Retinal pigment epithelial cell (primary cell): ENCODE measurements around the gene TRIM23.

Experiments
- DNase-seq: peaks from one replicate; pipeline ENCODE4 v3.0.0-alpha.2; 2010; ENCODE audit warnings: low read depth
- H3K4me3 ChIP-seq: 2 replicates; pipeline ENCODE4 v1.5.1; 2011; ENCODE audit warnings: mild to moderate bottlenecking, low read length, control low read depth, moderate library complexity
- TF ChIP-seq, protein P1 (sequence below): conservative IDR thresholded peaks from 2 replicates; pipeline ENCODE4 v1.5.1; 2011; ENCODE audit warnings: low read depth, low read length, control low read depth, inconsistent platforms

Gene TRIM23

DNA sequence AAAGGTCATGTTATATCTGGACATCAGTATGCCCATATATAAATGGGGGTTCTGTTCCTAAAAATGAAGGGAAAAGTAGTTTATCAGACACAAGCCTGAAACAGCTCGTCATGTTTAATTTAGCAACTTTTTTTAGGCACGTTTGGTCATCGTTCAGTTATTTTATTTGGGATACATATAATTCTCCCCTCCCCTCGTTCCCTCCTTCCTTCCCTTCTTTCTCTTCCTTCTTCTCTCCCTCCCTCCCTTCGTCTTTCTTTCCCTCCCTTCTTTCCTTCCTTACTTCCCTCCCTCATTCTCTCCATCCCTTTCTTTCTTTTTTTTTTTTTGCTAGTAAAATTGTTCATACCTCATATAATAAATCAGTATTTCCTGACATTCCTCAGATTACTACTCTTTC, 57.6 kb downstream of the TRIM23 start:
- TF ChIP-seq, protein P1, sequence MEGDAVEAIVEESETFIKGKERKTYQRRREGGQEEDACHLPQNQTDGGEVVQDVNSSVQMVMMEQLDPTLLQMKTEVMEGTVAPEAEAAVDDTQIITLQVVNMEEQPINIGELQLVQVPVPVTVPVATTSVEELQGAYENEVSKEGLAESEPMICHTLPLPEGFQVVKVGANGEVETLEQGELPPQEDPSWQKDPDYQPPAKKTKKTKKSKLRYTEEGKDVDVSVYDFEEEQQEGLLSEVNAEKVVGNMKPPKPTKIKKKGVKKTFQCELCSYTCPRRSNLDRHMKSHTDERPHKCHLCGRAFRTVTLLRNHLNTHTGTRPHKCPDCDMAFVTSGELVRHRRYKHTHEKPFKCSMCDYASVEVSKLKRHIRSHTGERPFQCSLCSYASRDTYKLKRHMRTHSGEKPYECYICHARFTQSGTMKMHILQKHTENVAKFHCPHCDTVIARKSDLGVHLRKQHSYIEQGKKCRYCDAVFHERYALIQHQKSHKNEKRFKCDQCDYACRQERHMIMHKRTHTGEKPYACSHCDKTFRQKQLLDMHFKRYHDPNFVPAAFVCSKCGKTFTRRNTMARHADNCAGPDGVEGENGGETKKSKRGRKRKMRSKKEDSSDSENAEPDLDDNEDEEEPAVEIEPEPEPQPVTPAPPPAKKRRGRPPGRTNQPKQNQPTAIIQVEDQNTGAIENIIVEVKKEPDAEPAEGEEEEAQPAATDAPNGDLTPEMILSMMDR, result no peak
- no peak overlapping the region for H3K4me3 ChIP-seq
- no peak for DNase-seq

DNA sequence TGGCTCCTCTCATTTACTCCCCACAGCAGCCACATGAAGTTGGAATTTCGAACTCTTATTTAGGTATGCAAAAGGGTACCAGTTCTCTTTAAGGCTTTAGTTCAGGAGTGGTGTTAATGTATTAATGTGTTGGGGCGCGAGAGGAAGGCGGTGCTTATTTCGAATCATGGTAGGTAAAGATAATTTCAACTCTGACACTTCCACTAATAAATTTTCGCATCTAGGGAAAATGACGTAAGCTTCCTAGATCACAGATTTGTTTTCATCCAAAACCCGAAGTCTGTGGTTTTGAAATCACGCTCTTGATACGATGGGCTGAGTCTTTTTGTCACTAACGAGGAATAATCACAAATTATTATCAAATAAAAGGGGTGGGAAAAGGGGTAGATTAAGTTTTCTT, 60.4 kb downstream of the TRIM23 start:
- DNase-seq, result no peak

DNA sequence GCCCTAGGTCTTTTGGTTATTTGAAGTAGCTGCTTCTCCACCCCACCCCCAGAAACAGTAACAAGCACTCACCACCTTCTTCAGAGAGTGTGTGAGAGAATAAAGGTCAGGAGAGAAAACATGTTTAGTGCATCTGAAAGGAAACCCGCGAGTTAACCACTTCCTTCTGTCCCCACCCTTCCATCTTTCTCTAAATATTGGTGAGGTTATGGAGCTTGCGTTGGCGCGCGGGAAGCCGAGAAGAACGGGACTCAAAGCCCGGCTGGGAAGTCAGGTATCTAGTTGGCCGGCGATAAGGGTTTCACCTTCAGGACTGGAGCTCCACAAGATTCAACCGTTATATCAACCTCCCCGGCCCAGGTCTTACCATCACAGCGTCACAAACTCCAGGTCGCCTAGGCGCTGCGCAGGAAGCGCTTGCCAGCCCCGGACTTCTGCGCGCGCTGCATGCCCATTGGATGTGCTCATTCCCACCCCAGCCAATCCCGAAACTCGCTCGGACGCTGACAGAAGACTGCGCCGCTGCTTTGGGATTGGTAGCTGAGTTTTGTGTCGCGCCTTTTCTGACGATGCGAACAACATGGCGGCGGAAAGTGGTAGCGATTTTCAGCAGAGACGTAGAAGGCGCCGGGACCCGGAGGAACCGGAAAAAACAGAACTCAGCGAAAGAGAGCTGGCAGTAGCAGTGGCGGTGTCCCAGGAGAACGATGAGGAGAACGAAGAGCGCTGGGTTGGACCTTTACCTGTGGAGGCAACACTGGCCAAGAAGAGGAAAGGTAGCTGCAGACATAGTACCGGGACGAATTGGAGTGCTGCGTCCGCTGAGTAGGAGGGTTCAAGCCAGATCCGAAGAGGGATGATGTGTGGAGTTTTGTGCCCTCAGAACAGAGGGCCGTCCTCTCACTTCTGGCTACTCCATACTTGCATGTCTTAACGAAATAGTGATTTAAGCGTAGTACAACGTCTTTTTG, 61.1 kb downstream of the TRIM23 start, which contains the start of the genes CENPK and PPWD1:
CENPK (minus strand) TSS at position 438 of the 971 bp plus-strand sequence. CDS start 8,261 bp downstream, outside the sequence.
PPWD1 (plus strand) TSS at position 566 of the 971 bp plus-strand sequence; CDS start at position 581, 15 bp downstream.
- peak within 1 kb of the TSS; percentile 100 for H3K4me3 ChIP-seq
- TF ChIP-seq, protein P1, result no peak
- peak; percentile 86 for DNase-seq

More for the DNA sequence above, 60.4 kb downstream of the TRIM23 start:
- TF ChIP-seq, protein P1, result no peak
- peak overlapping the region; percentile 100 for H3K4me3 ChIP-seq

DNA sequence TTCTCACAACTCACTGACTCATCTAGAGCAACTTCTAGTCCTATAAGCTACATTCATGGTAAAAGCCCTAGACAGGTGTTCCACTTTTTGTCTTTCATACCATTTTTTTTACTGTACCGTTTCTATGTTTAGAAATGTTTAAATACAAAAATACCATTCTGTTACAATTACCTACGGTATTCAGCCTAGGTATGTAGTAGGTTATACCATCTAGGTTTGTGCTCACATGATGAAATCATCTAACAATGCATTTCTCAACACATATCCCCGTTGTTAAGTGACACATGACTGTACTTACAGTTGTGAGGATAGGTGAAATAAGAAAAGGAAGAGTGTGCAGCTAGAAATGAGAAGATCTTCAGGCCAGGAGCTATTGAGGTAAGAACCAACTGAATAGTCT, 67.4 kb downstream of the TRIM23 start:
- DNase-seq, result no peak
- TF ChIP-seq, protein P1, result no peak
- no peak overlapping the region for H3K4me3 ChIP-seq

DNA sequence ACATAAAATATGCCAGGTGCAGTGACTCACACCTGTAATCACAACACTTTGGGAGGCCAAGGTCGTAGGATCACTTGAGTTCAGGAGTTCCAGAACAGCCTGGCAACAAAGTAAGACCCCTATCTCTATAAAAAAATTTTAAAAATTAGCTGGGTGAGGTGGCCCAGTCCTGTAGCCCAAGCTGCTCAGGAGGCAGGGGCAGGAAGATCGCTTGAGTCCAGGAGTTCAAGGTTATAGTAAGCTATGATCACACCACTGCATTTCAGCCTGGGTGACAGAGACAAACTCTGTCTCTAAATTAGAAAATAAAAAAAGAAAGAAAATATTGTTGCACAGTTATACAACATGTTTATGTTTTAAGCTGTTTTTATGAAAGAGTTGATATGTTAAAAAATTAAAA, 68.0 kb downstream of the TRIM23 start:
- no peak overlapping the region for H3K4me3 ChIP-seq
- DNase-seq, result no peak
- TF ChIP-seq, protein P1, result no peak

DNA sequence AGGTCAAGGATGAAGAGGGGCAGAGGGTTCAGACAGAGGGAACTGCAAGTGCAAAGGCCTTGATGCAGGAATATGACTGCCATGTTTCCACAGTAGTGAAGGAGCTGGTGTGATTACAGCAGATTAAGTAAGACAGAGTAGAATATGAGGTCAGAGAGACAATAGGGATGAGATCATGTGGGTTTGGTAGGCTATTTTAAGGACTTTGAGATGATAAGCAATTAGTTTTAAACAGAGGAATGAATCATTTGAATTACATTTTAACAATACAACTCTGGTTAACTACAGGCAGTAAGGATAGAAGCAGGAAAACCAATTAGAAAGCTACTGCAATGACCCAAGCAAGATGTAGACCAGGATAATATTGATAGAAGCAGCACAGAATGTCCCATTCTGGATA, 68.8 kb downstream of the TRIM23 start:
- no peak for DNase-seq
- TF ChIP-seq, protein P1, result no peak
- H3K4me3 ChIP-seq, result no peak overlapping the region

DNA sequence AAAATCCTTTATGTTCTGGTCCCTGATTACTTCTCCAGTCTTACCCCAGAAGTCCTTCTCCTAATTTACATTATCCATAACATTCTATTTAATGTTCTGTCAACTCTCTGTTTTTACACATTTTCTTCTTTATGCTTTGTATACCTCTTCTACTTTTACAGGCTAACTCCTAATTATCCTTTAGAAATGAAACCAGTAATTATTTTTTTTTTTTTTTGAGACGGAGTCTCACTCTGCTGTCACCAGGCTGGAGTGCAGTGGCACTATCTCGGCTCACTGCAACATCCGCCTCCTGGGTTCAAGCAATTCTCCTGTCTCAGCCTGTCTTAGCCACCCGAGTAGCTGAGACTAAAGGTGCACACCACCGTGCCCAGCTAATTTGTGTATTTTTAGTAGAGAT, 70.2 kb downstream of the TRIM23 start:
- H3K4me3 ChIP-seq, result no peak overlapping the region
- TF ChIP-seq, protein P1, result no peak
- no peak for DNase-seq
